Measurements from ENCODE around the gene KLC3. TPM values are rescaled to one million over a fixed set of nuclear protein-coding genes. Genes with fewer than 3 reads are reported as not detected.
"Not testable (repeated sequence)": the region's sequence is repeated elsewhere in the genome, so short reads cannot be mapped to it uniquely, and the experiment has no call there.

Gene KLC3
- not detected in 2 replicates for total RNA-seq (2014; rRNA removed)
- 0.04 TPM for polyA plus RNA-seq (2012)

DNA sequence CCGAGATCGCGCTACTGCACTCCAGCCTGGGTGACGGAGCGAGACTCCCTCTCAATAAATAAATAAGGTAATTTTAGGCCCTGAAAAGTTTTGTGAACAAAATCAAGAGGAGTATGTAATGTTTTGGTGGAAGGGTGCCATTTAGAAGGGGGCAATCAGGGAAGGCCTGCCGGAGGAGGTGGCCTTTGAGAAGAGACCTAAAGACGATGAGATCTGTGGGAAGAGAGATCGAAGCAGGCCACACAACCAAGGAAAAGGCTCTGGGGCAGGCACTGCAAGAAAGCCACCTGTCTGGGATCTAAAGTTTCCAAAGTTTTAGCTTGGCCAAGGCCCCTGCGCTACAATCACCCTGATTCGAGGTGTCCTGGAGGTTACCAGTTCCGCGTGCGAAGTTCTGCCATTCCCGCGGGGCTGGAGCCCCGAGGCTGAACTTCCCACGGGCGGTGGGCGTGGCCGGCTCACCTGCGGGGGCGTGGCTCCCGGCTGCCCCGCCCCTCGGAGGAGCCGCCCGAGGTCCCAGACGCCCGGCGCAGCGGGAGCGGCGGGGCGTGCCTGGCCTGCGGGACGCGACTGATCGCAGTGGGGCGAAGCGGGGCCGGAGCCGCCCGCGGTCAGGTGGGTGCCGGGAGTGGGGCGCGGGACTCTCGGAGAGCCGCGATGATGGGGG, at the start of gene KLC3:
Gene KLC3, plus strand, starts transcription at position 519 of the 667 bp plus-strand sequence. CDS start 4,792 bp downstream, outside the sequence.
- no peak for DNase-seq (ENCODE audit: low read depth)

- no peak for DNase-seq (ENCODE audit: low read depth)
Measured at GRCh38 chr19:45291834-45292233, 48.7 kb upstream of the KLC3 start.

DNA sequence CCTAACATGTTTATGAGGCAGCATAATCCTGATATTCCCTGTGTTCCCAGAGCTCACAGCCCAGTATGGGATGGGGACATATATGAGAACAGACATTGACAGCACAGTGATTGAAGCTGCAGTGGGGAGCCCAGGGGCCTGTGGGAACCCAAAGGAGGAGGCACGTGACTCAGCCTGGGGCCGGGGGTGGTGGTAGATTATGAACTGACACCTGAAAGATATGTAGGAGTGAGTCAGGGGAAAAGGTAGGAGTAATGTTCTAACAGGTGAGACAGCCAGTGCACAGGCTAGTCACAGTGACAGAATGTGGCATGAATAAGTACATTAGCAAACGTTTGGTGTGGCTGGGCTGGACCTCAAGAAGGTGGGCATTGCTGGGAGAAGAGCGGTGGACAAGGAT, 46.9 kb upstream of the KLC3 start:
- DNase-seq (ENCODE audit: low read depth): no peak

GRCh38 chr19:45294291-45295029, 46.1 kb upstream of the KLC3 start:
- DNase-seq (ENCODE audit: low read depth): no peak

- DNase-seq (ENCODE audit: low read depth): no peak
Measured at GRCh38 chr19:45295873-45296272, 44.7 kb upstream of the KLC3 start.

- DNase-seq (ENCODE audit: low read depth): no peak
Measured at GRCh38 chr19:45296355-45296754, 44.2 kb upstream of the KLC3 start.

GRCh38 chr19:45297674-45298073, 42.9 kb upstream of the KLC3 start:
- DNase-seq (ENCODE audit: low read depth): no peak

DNA sequence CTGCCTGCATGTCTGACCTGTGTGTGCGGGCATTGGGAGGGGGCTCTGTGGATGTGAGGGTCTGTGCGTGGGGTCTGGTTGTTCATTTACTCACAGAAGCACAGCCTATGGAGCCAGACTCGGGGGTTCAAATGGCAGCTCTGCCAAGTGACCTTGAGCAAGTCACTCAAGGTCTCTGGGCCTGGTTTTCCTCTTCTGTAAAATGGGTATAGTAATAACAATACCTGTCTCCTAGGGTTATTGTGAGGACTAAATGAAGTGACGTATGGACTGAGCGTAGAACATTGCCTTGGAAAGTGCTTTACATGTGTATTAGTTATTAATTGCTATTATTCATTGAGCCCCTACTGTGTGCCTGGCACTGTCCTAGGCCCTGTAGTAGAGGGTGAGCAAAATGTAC, 42.3 kb upstream of the KLC3 start:
- DNase-seq (ENCODE audit: low read depth): no peak

DNA sequence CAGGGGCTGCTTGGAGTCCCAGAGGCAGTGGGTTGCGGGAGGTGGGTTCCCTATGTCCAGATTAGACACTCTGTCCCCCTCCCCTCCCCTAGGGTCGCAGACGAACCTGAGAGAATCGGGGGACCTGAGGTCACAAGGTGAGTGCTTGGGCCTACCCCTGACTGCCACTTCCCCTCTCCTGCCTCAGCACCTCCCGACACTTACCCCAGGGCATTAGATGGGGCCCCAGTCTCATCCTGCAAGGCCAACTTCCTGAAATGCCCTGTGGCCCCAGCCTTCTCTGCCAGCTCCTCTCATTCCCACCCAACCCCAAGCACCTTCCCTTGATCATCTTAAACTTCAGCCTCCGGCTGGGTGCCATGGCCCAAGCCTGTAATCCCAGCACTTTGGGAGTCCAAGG, 40.8 kb upstream of the KLC3 start:
- no peak for DNase-seq (ENCODE audit: low read depth)

DNA sequence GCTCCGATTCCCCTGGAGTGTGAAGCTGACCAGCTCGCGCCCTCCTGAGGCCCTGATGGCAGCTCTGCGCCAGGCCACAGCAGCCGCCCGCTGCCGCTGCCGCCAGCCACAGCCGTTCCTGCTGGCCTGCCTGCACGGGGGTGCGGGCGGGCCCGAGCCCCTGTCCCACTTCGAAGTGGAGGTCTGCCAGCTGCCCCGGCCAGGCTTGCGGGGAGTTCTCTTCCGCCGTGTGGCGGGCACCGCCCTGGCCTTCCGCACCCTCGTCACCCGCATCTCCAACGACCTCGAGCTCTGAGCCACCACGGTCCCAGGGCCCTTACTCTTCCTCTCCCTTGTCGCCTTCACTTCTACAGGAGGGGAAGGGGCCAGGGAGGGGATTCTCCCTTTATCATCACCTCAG, 38.1 kb upstream of the KLC3 start:
- no peak for DNase-seq (ENCODE audit: low read depth)

DNA sequence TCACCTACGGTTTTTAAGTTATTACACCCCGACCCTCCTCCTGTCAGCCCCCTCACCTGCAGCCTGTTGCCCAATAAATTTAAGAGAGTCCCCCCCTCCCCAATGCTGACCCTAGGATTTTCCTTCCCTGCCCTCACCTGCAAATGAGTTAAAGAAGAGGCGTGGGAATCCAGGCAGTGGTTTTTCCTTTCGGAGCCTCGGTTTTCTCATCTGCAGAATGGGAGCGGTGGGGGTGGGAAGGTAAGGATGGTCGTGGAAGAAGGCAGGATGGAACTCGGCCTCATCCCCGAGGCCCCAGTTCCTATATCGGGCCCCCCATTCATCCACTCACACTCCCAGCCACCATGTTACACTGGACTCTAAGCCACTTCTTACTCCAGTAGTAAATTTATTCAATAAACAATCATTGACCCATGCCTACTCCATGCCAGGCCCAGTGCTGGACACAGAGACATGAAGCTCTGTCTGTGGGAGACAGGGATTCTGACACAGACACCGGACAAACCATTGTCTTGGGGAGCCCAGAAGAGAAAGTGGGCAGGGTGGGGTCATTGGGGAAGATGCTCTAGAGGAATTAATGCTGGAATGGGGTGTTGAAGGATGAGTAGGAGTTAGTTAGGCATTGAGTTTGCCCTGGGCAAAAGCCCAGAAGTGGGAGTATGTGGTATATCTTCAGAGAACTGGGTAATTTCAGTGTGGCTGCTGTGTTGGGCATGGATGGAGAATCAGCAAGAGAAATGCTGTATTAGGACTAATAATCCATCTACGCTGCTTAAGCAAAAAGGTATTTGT, 37.1 kb upstream of the KLC3 start:
- no peak for DNase-seq (ENCODE audit: low read depth)

GRCh38 chr19:45304141-45304926, 36.2 kb upstream of the KLC3 start:
- DNase-seq (ENCODE audit: low read depth): no peak

DNA sequence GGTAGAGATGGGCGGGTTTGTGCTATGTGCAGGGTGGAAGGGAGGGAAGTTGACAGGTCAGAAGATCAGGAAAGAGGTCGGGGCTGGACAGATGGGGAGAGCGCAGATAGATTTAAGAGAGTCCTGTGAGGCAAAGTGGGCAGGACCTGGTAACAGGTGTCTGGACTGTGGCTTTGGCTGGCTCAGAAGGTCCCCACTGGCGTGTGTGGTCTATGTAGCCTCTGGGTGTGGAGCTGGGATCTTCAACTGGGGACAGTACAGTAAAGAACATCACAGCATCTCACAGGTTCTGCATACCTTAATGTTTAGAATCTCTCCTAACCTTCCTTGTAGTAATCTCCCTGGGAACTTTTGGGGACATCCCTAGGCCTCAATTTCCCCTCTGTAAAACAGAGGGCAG, 35.5 kb upstream of the KLC3 start:
- no peak for DNase-seq (ENCODE audit: low read depth)

- no peak for DNase-seq (ENCODE audit: low read depth)
Measured at GRCh38 chr19:45305421-45305820, 35.1 kb upstream of the KLC3 start.

DNA sequence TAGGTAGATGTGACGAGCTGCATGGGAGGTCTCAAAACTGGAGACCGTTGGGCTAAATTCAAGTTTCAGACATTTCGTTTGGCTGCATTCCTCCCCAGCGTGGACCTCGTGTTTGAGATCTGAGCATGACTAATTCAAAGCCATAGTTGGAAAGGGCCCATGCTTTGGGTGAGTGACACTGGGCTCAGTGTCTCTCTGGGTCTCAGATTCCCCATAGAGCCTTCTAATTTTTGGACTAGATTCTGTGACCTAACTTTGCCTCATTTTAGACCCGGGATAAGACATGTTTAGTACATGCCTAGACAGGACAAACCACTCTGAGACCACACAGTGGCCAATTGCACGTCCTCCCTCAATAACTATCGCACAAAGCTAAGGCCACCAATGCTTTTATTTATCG, 34.5 kb upstream of the KLC3 start:
- DNase-seq (ENCODE audit: low read depth): no peak

DNA sequence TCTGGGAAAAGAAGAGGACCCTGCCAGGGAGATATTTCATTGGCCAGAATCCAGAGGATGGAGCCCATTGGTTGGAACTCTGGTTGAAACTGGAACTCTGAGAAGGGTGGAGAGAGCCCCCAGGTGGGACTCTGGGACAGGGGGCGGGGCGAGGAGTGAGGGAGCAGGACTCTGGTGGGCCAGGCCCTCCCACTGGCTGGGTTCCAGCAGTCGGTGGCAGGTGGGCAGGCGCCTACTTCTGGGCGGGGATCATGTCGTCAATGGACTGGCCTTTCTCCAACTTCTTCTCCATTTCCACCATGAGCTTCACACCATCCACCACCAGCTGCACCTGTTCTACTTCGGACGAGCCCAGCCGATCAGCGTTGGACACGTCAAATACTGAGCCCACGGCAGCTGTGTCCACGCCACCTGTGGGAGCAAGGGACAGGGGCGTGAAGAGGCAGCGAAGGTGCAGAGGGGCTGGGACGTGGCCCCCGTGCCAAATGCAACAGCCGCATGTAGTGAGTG, 34.0 kb upstream of the KLC3 start:
- DNase-seq (ENCODE audit: low read depth): no peak

DNA sequence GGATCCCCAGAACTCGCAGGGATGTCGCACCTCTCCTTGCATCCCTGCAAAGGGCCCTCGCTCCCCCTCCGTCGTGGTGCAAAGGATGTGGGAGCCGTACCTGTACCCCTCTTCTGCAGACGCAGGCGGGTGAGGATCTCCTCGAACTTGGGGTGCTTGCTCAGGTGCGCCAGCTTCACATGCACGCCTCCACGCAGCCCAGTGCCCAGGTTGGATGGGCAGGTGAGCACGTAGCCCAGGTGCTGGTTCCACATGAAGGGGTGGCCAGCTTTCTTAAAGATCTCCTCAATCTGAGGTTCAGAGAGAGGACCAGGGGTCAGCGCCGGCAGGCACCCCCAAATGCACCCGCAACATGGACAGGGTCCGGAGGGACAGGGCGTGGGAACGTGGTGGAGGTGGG, 33.2 kb upstream of the KLC3 start:
- no peak for DNase-seq (ENCODE audit: low read depth)

GRCh38 chr19:45309322-45309721, 31.2 kb upstream of the KLC3 start:
- DNase-seq (ENCODE audit: low read depth): not testable (repeated sequence)

- no peak for DNase-seq (ENCODE audit: low read depth)
Measured at GRCh38 chr19:45311621-45312020, 28.9 kb upstream of the KLC3 start.

- DNase-seq (ENCODE audit: low read depth): not testable (repeated sequence)
Measured at GRCh38 chr19:45312285-45312684, 28.3 kb upstream of the KLC3 start.

DNA sequence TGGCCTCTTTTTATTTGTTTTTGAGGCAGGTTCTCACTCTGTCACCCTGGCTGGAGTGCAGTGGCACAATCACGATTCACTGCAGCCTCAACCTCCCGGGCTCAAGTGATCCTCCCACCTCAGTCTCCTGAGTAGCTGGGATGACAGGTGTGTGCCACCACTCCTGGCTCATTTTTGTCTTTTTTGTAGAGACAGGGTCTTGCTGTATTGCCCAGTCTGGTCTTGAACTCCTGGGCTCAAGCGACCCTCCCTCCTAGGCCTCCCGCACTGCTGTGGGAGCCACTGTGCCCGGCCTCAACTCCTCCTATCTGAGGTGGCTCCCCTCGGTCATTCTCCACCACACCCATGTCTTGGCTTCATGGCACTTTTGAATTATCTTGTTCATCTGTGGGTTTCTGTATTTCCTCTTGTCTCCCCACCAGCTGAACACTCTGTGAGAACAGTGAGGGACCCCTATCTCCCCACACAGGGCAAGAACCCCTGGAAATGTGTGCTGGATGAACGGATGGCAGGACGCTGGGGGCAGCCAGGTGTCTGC, 25.8 kb upstream of the KLC3 start:
- DNase-seq (ENCODE audit: low read depth): no peak

Data from LHCN-M2 (cell line).